ENCODE data around the gene FUCA1.
A peak's percentile ranks its signal among the peaks of the same experiment; 100 is the strongest.
"Not testable (repeated sequence)": the region's sequence is repeated elsewhere in the genome, so short reads cannot be mapped to it uniquely, and the experiment has no call there.

The FUCA1 gene

DNA sequence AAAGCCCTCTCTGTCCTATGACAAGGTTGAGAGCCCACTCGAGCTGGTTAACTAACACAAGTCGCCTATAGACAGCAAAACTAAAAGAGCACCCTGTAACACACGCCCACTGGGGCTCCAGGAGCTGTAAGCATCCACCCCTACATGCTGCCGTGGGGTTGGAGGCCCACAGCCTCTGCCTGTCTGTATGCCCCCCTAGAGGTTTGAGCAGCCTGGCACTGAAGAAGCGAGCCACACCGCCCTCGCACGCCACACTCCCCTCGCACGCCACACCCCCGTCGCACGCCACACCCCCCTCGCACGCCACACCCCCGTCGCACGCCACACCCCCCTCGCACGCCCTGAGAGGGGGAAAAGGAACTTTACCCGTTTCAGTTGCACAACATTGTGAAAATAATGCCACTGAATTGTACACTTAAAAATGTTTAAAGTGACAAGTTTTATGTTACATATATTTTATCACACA is 29.7 kb downstream of the FUCA1 start:
- peak; percentile 58 to 61 for DNase-seq (ENCODE audit: low read depth in 2 of 2)

DNA sequence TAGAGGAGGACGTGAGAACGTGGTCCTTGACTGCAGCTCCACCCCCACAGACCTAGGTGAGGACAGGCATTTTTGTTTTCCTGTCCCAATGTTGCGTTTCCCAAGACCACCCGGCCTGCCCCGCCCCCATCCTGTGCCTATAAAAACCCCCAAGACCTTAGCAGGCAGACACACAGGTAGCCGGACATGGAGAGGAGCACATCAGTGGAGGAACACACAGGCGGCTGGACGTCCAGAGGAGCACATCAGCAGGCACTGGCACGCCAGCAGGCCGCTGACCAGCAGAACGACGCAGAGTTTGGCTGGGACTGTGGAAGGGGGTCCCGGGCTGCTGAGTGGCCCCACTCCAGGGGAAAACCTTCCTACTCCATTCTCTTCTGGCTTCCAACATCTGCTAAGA is 30.2 kb downstream of the FUCA1 start:
- DNase-seq (ENCODE audit: low read depth in 2 of 2) = no peak

- DNase-seq (ENCODE audit: low read depth in 2 of 2) = no peak
Measured at GRCh38 chr1:23836037-23836436, 32.1 kb downstream of the FUCA1 start.

GRCh38 chr1:23834156-23834555 is 33.9 kb downstream of the FUCA1 start:
- DNase-seq (ENCODE audit: low read depth in 2 of 2) = not testable (repeated sequence)

- no peak for DNase-seq (ENCODE audit: low read depth in 2 of 2)
Measured at GRCh38 chr1:23827717-23828116, 40.4 kb downstream of the FUCA1 start.

GRCh38 chr1:23826590-23826989 is 41.5 kb downstream of the FUCA1 start:
- not testable (repeated sequence) for DNase-seq (ENCODE audit: low read depth in 2 of 2)

DNA sequence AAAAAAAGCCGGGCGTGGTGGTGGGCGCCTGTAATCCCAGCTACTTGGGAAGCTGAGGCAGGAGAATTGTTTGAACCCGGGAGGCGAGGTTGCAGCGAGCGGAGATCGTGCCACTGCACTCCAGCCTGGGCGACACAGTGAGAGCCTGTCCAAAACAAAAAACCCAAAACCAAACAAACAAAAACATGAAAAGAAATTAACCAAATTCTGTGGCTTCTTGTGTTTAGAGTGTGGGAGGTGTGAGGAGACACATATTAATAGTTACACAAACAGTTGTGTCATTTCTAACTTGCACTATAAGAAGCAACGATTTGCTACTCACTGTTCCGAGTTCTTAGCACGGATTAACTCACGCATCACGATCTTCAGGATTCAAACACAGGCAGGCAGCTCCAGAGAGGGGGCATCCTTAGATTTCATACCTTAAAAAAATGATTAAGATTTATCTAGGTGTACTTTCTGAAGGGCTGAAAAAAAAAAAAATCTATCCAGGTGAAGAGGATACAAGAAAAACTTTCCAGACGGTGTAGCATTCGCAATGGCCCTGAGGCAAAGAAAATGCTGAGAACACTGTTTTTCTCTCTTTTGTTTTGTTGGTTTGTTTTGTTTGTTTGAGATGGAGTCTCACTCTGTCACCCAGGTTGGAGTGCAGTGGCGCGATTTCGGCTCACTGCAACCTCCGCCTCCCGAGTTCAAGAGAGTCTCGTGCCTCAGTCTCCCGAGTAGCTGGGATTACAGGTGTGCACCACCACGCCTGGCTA is 42.1 kb downstream of the FUCA1 start:
- no peak for DNase-seq (ENCODE audit: low read depth in 2 of 2)

DNA sequence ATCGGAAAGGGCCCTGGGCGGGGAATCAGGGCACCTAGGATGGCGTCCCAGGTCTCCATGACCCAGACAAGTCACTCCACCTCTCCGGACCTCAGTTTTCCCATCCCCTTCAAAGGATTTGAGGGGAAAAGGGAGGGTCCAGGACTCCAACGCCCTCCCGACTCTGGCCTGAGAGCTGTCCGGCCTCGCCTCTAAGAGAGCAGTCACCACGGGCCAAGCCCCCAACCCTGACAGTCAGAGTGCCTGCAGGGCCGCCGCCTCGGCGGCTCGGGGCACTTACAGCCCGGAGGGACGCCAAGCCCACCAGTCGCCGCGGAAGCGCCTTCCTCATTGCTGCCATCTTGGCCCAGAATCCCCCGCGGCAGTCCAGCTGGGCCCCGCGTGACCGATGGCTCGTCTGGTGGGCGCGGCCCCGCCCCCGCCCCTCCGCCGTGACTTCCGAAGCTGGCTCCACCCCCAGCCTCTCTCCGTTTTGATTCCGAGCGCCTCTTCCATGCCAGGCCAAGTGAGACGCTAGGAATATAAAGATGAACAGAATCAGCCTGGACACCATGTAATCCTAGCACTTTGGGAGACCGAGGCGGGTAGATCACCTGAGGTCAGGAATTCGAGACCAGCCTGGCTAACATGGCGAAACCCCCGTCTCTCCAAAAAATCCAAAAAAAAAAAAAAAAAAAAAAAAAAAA is 42.9 kb downstream of the FUCA1 start, which contains the start of gene HMGCL:
TSS of gene HMGCL (minus strand) at position 354 of the 686 bp plus-strand sequence. CDS start at position 340, 14 bp downstream.
- peak; percentile 85 for DNase-seq (ENCODE audit: low read depth in 2 of 2)

GRCh38 chr1:23824711-23825075 is 43.4 kb downstream of the FUCA1 start:
- no peak for DNase-seq (ENCODE audit: low read depth in 2 of 2)

DNA sequence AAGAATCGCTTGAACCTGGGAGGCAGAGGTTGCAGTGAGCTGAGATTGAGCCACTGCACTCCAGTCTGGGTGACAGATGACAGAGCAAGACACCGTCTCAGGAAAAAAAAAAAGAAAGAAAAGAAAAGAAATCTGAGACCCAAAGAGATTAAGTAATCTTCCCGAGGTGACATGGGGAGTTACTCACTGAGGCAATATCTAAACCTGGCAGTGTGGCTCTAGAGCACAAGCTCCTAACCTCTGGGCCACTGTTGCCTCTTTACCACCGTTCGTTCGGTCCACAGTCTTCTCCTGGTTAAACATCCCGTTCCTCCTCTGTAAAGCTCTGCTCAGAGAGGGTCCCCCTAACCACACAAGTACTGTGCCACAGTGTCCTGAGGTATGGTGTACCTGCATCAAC is 44.3 kb downstream of the FUCA1 start:
- DNase-seq (ENCODE audit: low read depth in 2 of 2) = no peak

GRCh38 chr1:23817633-23818032 is 50.5 kb downstream of the FUCA1 start:
- no peak for DNase-seq (ENCODE audit: low read depth in 2 of 2)

DNA sequence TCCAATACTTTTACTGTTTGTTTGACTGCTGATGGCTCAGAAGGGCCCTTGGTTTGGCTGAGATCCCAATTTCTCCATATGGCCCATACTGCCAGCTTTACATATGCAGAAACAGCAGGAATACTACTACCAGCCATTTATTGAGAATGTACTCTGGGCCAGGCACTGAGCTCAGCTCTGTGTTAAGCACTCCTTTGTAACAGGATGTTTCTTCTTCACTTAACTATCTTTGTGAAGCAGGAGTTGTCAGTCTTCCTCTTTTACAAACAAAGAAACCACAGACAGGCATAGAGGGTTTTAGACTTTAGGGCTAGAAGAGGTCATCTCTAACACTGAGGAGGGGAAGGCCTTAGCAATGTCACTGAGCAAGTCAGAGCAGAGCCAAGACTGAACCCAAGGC is 51.2 kb downstream of the FUCA1 start:
- DNase-seq (ENCODE audit: low read depth in 2 of 2) = no peak

DNA sequence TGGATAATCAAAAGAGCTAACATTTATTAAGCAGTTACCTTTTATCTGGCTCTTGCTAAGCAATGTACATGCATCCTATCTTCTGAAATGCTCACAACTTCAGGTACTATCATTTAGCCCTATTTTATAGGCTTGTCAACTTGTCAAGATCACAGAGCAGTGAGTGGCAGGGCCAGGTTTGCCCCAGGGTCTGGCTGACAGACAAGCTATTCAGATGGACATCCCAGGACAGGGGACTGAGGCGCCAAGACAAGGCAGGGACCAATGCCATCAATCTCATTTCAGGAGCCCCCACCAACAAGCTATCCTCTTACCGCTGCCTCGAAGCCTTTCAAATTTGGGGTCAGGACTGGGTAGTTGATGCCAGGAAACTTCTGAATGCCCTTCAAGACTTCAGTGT is 51.7 kb downstream of the FUCA1 start:
- no peak for DNase-seq (ENCODE audit: low read depth in 2 of 2)

DNA sequence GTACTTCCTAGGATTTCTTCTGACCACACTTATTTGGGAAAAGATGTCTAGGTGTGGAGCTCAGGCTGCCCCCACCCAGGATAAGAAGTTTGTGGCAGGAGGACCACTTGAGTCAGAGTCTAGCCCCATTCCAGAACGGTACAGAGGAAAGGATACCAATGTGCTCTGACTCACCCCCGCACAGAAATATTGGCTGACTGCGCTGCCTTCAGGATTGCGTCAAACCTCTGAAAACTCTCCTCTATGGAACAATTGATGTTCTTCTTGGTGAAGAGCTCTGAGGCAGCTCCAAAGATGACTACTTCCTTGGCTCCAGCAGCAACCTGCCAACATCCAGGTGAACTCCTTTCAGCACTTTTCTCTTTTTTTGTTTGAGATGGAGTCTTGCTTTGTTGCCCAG is 54.1 kb downstream of the FUCA1 start:
- DNase-seq (ENCODE audit: low read depth in 2 of 2) = no peak

DNA sequence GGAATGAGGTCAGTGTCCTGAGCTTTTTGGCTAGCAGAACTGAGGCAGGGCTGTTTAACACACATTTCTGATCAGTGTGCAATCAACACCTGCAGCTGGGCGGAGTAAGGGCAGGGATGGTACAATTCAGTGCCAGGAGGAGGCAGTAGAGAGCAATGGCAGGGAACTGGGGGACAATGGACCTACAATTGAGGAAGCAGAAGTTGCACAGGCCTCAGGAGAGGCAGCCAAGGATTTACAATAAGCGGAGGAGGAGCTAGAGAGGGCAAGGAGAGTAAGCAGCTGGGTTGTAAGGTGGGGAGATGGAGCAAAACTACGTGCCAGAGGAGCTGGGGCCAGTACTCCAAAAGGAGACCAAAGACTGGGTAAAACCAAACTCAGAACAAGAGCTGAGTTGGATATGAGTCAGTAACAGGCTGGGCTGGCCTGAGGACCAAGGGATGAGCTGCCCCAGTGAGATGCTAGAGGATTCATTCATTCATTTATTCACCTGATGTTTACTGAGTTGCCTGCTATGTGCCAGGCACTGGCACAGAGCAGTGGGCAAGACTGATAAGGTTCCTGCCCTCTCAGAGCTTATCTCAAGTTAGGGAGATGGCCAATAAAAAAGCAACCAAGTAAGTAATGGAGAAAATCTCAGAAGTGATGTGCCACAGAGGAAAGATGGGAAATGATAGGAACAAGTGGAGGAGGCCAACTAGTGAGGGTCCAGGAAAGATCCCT is 57.1 kb downstream of the FUCA1 start:
- DNase-seq (ENCODE audit: low read depth in 2 of 2) = peak in 1 of 2 donors; percentile 43

DNA sequence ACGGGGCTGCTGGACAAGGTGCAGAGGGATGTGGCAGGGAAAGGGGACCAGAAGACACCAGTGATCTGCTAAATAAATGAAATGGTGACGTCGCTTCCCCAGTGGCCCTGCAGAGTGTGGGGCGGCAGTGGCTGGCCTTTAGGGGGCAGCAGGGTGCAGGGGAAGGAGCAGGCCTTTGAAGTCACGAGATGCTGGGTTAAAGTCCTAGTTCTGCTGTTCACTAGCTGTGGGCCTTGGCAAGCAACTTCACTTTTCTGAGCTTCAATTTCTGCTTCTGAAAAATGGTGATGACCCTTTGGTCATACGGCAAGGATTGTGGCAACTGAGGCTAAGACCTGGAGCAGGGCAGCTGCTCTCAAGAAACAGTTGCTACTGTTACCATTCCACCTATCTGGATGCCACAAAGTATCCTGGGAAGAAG is 58.3 kb downstream of the FUCA1 start:
- DNase-seq (ENCODE audit: low read depth in 2 of 2) = peak; percentile 68 to 71

GRCh38 chr1:23807453-23807852 is 60.6 kb downstream of the FUCA1 start:
- no peak for DNase-seq (ENCODE audit: low read depth in 2 of 2)

GRCh38 chr1:23806280-23806679 is 61.8 kb downstream of the FUCA1 start:
- DNase-seq (ENCODE audit: low read depth in 2 of 2) = no peak

GRCh38 chr1:23805025-23805424 is 63.1 kb downstream of the FUCA1 start:
- no peak for DNase-seq (ENCODE audit: low read depth in 2 of 2)

DNA sequence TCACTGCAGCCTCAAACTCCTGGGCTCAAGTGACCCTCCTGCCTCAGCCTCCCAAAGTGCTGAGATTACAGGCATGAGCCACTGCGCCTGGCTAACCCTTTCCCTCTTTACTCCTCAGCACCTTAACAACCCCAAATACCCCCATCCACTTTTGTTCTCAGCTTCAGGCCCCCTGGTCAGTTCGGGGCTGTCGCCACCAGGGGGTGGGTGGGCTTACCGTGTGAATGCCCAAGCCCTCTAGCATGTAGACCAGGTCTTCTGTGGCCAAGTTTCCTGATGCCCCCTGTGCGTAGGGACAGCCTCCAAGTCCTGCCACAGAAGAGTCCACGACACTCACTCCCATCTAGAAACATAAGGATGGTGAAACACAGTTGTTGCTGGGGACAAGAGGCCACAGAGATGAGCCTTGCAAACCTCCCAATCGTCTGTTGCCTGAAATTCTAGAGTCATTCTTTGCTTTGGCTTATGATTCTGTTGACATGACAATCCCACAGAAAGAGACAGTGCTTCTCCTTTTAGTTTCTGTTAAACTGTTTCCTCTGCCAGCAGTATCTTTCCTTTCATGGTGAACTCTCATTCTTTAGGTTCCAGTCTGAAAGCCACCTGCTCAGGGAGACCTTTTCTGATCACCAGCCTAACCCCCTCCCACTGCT is 63.8 kb downstream of the FUCA1 start:
- DNase-seq (ENCODE audit: low read depth in 2 of 2) = no peak

- DNase-seq (ENCODE audit: low read depth in 2 of 2) = no peak
Measured at GRCh38 chr1:23803674-23804073, 64.4 kb downstream of the FUCA1 start.

DNA sequence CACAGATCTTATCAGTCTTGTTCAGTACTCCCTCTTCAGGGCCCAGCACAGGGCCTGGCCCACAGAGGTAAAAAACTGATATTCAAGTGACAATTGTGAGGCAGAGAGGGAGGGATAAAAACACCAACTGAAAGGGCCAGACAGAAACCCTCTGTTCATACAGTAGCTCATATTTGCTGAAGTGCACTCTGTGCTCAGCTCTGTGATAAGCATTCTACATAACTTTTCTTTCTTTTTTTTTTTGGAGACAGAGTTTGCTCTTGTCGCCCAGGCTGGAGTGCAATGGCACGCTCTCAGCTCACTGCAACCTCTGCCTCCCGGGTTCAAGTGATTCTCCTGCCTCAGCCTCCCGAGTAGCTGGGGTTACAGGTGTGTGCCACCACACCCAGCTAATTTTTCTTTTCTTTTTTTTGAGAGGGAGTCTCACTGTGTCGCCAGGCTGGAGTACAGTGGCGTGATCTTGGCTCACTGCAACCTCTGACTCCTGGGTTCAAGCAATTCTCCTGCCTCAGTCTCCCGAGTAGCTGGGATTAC is 65.2 kb downstream of the FUCA1 start:
- DNase-seq (ENCODE audit: low read depth in 2 of 2) = not testable (repeated sequence)

All from stimulated activated CD8-positive, alpha-beta memory T cell treated with anti-CD3 and anti-CD28 coated beads, Interleukin-2, amount 100 ng/mL, for 48 hours (primary cell).